HG02970 (cell line): ENCODE results near the gene ARHGAP25.
"Not testable (repeated sequence)": the region's sequence is repeated elsewhere in the genome, so short reads cannot be mapped to it uniquely, and the experiment has no call there.

ENCODE experiments used
- ATAC-seq: cut with Tn5 transposase; IDR thresholded peaks from one replicate; pipeline ENCODE4 v1.9.1; 2021; ENCODE audit warnings: mild to moderate bottlenecking, moderate library complexity, moderate number of reproducible peaks; ENCODE audit not compliant: unreplicated experiment, low FRiP score

ARHGAP25 gene

DNA sequence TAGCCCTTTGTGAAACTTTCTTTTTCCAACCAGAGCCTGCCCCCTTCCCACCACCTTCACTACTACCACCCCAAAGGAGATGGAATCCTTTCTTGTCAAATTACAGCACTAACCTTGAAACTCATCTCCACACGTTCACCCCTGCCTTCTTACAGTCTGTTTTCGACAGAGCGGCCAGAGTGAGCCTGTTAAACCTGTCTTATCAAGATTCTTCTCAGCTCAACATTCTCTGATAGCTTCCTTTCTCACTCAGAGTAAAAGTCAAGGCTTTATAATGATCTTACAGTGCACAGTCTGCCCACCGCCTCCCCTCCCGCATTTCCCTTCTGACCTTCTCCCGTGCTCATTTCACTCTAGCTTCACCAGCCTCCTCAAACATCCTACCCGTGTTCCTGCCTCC lies 56.0 kb downstream of the ARHGAP25 start:
- ATAC-seq = no peak

DNA sequence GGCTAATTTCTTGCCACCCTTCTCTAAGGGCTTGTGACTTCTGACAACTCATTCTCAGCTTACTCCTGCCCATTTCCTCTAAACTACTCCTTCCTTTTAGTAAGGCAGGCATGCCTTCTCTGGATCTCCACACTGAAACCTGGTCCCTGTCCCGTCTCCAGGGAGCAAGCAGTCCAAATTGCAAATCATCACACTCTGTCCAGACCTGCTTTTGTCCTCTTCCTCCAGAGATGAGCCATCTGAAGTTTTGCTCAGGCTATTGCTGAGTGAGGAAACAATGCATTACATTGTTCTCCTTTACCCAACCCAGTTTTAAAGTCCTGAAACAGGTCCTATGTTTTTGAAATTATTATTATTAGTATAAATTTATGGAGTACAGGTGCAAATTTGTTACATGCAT lies 57.3 kb downstream of the ARHGAP25 start:
- no peak for ATAC-seq

DNA sequence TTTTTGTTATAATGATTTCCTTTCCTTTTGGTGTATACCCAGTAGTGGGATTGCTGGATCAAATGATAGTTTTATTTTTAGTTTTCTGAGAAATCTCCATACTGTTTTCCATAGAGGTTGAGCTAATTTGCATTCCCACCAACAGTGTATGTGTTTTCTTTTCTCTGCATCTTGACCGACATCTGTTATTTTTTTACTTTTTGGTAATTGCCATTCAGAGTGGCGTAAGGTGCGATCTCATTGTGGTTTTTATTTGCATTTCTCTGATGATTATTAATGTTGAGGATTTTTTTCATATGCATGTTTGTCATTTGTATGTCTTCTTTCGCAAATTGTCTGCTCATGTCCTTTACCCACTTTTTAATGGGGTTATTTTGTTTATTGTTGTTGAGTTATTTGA lies 58.1 kb downstream of the ARHGAP25 start:
- ATAC-seq = no peak

DNA sequence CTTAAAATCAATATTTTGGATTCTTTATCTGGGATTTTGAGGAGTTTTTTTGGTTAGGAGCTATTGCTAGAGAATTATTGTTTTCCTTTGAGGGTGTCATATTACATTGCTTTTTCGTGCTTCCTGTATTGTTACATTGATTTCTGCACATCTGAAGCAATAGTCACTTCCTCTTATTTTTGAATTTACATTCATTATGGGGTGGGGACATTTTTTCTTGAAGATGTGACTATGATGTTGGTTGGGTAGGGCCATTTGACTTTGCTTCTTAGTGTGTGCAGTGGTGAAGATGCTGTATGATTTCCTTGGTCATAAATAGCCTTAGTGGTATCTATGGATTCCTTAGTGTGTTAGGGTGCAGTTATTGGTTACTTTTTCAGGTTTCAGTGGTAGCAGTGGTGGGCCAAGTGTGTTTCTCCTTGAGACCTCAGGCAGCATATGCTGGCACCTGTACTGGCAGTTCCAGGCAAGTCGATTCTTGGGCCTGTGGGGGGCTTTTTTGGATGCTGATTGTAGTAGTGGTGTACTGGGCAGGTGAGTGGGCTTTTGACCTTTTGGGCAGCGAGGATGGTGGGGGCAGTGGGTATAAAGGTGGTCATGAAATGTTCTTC lies 61.8 kb downstream of the ARHGAP25 start:
- ATAC-seq = no peak

DNA sequence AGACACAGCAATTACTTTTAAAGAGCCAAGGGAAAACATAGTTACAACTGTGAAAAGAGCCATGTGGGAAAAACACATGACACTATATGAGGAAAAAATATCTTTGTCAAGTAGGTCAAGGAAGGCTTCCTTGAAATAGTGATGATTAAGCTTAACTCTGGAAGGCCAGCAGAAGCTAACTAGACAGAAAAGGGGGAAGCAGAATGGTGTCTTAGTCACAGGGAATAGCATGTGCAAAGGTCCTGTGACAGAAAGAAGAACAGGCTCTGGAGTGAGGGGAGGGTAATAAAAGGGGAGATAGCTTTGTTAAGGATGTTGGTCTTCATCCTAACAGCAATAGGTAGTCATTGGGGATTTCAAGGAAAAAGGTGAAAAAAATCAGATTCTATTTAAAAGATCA lies 64.0 kb downstream of the ARHGAP25 start:
- no peak for ATAC-seq

DNA sequence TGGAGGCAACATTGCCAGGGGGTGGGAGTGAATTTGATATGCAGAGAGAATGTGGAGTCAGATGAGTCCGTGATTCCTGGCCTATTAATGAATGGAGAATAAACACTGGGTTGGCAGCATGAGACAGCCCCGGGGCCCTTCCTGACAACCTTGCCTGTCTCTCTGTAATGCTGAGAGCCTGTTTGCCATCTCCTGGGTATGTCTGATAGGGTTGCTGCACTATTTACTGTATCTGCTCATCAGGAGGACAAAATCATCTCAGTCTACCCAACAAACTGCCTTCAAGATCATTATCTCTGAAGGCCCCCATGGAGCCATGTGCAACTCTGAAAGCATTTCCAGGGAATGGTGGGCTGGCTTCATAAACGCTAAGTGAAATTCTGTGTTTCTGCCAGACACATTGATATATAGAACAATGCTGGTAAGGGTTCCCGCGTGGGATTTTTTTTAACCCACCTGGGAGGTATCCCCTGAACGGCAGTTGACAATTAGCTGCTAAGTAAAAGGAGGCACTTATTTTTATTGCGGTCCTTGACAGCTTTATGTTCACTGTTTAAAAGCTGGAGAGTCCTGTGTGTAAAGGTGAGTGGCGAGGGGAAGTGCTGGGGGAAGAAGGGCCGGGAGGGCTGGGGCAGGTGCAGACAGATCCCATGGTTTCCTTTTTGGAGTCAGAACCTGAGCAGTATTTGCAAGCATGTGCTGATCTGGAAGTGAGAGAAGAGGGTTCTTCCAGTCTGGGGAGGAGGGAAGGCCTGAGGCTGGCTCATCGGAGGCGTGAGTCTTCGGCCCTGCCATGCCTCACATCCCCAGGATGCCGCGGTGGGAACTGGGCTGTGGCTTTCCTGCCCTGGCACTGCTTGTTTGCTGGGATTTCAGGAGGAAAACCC lies 64.8 kb downstream of the ARHGAP25 start:
- no peak for ATAC-seq

DNA sequence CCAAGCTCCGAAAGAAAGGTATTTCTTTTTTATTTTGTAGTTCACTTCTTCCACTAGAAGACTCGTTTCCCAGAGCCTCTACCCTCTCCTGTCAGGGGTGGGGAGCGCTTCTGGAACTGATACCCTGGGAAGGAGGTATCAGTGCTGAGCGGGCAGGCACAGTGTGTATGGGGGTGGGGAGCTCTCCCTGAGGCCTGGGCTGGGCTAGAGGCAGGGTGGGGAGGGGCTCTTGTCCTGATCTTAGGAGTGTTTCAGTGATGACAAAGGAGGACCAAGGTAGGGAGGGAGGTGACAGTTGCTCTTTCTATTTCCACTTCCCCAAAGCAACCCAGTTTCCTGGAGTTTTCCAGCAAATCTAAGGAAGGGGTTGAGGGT lies 65.4 kb downstream of the ARHGAP25 start:
- ATAC-seq = no peak

DNA sequence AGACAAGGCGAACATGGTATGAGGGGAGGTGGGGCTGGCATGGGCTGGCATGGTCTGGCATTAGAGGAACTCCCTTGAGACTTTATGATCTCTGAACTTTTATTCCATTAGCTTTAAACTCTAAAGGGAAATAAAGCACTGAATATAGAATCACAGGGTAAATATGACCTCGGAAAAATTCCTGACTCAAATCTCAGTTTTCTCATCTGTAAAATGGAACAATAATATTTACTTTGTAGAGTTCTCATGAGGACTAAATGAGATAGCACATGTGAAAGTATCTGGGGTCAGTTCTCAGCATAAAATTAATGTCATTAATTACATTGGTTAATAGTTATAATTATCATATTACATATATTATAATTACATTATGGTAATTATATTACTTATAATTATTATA lies 65.9 kb downstream of the ARHGAP25 start:
- ATAC-seq = no peak

DNA sequence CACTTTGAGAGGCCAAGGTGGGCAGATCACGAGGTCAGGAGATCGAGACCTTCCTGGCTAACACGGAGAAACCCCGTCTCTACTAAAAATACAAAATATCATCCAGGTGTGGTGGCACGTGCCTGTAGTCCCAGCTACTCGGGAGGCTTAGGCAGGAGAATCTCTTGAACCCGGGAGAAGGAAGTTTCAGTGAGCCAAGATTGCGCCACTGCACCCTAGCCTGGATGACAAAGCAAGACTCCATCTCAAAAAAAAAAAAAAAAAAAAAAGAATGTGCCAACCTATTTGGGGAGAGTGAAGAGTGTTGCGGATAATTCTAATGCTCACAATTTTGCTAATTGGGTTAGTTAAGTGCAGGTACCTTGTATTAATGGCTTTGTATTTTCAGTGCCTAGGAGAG lies 67.5 kb downstream of the ARHGAP25 start:
- not testable (repeated sequence) for ATAC-seq

DNA sequence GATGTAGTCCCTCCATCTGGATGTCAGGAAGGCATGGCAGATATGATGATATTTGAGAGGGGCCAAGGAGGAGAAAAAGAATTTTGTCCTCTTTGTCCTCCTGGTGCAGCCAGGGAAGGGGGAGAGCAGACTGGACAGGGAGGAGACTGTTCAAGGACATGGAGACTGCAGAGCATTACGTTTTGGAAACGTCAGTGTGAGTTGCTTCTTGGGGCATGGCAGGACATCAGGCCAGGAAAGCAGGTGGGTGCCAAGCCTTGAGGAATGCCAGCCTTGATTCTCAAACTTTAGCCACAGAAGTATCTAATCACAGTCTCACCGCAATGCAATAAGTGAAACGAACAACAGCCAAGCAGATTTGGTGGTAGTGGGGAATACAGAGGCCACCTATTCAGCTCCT lies 70.4 kb downstream of the ARHGAP25 start:
- ATAC-seq = no peak

DNA sequence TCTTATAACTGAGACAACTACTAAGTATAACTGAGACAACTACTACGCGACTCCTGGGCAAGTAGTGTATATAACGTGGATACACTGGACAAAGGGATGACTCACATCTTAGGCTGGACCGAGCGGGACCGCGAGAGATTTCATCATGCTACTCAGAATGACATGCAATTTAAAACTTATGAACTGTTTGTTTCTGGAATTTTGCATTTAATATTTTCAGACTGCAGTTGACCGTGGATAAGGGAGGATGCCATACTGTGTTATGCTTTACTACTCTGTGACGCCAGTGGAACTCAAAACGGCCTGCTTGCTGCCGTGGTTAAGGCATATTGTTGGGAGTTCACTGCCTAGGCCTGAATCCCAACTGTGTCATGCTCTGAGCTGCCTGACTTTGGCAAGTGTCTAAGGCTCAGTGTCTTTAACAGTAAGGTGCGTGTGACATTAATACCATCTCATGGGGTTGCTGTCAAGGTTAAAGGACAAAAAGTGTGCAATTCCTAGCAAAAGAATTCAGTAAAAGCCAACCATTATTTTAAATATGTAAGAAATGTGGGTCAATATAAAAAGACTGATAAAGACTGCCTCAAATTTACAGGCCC lies 72.0 kb downstream of the ARHGAP25 start:
- ATAC-seq = no peak

DNA sequence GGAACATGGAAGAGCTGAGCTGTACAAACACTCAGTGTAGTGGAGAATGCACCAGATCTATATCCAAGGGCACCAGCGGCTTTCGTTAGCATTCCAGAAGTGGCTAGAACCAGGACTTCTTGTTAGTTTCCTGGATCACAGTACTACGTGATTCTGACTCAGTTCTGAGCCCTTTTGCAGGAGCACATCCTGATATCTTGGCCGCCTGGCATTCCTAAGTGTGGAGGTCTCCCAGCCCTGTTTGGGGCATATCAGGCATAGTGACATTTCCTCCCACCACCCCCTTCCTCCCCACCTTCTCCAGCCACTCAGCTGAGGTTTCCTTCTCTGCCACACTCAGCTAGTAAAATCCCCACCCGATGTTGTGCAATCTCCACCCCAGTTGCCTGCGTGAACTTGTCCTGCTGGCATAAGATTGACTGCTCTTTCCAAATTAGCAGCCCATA lies 73.2 kb downstream of the ARHGAP25 start:
- ATAC-seq = no peak

DNA sequence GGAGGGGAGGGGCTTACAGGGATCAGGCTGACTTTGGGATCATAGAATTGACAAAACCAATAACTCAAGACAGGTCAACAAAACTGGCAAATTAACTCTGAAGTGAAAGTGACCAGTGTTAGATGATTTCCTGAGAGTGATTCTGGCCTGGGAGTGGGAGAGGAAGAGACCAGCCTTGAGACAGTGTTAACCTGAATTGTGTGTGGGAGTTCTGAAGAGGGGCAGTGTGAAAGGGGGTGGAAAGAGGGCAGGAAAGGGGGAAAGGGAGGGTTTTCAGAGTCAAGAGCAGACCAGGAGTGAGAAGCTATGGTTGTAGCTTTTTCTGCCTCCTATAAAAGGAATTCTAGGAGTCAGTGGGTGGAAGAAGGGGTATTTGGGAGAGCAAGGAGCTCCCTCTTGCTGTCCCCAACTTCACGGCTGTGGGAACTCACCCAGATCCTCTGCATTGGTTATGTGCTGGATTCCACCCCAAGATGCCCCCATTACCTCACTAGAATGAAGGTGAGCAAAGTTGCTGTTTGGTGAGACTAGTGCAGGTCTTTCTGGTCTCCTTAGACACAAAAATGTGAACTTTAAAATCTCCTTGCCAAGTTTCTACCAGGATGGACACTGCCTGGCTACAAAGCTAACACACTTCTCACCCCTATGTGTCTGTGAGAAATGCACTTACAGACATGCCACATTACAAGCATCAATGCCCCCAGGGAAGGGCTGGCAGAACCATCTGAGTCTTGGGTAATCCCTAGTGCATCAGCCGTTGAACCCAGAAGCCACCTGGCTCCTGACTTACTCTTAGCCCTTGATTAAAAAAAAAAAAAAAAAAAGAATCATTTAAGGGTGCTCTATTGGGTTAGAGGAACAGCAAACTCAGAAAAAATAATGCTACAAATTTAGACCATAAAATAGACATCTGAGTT lies 75.0 kb downstream of the ARHGAP25 start:
- ATAC-seq = no peak

DNA sequence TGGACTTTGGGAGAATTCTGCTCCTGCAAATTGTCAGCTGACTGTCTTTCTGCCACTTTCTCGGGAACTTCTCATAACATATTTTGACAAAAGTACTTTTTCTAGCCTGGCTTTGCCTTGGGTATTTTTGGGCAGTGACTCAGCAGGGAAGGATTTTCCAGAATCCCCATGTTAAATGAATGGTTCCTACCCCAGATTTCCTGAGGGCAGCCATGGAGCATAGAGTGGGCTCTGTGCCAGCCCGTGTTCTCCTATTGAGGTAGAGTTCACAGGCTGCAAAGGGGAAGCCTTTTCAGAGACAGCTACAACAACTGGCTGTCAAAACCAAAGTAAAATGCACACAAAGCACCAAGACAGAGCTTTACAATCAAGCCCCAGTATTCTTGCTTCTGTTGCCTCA lies 76.8 kb downstream of the ARHGAP25 start:
- ATAC-seq = no peak

DNA sequence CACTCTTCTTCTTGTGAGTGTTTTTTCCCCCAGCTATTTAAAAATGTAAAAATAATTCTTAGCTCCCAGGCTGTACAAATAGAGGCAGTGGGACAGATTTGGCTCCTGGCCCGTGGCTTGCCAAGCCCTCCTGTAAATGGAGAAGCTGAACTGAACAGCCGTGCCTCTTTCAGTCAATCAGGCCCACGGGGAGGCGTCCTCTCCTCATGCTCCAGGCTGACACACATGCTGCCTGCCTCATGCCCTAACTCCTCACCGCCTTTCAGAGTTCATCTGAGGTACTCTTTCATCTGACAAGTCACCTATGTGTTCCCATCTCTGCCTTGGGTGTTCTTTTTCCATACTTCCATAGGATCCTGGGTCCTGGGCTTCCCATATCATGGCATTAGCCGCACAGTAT lies 77.6 kb downstream of the ARHGAP25 start:
- ATAC-seq = no peak

DNA sequence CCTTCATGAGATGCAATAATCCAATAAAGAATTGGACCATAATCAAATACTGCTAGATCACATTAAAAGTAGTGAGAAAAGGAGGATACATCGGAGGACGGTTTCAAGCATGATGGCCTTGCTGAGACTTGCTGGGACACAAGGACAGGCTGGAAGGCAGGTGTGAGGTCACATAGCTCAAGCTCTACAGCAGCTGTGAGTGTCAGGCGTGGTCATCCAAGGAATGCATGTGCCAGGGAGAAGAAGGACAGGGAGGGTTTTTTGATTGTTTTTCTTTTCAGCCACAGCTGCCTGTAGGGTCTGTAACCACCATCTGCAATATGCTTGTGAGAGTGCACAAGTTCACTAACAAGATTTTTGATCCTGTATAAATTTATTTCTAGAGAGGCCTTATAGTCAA lies 79.0 kb downstream of the ARHGAP25 start:
- no peak for ATAC-seq

DNA sequence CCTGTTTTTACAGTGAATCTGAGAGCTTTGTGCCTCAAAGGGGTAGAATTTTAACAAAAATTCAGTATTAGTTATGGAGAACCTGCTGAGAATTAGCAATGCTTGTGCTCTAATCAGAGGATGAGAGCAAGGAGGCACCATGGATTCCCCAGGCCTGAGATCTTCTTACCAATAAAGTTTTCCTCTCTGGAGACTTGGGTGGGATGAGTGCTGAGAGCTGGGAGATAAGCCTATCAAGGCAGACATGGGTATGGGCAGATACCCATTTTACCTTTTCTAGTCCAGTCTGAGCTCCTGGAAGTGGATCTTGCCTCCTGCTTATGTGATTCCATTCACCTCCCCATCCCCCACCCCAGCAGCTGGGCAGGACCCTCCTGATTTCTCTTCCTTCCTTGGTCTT lies 82.7 kb downstream of the ARHGAP25 start:
- no peak for ATAC-seq

DNA sequence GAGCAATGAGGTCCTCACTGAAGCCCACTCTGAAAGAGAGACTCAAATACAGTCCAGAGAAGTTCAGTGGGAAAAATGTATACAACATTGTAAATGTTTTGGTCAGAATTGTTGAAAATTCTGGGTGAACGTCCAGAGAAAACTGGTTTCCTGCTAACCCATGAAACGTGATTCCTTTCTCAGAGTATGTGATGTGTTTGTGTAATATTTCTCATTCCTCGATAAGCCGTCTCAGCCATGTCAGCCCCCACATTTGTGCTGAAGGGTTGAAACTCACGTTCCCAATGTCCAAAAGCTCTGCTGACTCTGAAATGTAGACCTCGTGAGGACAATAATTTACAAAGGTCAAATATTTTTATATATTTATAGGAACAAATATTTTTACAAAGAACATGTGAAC lies 84.9 kb downstream of the ARHGAP25 start:
- ATAC-seq = no peak

DNA sequence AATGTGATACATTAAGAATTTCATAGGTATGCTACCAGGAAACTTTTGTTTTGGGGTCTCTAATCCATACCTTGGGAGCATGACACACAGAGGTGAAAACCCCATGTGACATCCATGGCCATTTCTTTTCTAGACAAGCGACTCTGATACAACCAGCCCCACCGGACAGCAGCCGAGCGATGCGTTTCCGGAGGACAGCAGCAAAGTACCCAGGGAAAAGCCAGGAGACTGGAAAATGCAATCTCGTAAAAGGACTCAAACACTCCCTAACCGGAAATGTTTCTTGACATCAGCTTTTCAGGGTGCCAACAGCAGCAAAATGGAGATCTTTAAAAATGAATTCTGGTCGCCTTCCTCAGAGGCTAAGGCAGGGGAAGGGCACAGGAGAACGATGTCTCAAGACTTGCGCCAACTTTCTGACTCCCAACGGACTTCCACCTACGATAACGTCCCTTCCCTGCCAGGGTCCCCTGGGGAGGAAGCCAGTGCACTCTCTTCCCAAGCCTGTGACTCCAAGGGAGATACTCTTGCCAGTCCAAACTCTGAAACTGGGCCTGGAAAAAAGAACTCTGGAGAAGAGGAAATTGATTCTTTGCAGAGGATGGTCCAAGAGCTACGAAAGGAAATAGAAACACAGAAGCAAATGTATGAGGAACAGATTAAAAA lies 87.7 kb downstream of the ARHGAP25 start:
- ATAC-seq = no peak

DNA sequence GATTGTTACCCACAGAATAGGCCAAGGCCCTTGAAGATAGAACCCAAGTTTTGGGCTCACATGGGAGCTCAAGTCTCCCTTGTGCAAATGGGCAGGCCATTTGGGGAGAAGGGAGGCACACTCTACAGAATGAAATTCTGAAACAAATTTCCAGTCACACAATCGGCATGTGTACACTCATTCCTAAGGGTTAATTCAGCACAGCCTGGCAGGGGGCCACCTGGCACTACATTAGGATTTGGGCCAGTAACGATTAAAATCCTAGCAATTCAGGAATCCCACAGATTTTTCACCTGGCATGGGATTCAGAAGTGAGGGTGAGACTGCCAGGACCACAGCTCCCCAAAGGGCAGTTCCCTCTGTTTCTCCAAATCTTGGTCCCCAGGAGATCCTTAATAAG lies 90.2 kb downstream of the ARHGAP25 start:
- ATAC-seq = no peak
